ENCODE measurements around the gene B4GALT2.

DNA sequence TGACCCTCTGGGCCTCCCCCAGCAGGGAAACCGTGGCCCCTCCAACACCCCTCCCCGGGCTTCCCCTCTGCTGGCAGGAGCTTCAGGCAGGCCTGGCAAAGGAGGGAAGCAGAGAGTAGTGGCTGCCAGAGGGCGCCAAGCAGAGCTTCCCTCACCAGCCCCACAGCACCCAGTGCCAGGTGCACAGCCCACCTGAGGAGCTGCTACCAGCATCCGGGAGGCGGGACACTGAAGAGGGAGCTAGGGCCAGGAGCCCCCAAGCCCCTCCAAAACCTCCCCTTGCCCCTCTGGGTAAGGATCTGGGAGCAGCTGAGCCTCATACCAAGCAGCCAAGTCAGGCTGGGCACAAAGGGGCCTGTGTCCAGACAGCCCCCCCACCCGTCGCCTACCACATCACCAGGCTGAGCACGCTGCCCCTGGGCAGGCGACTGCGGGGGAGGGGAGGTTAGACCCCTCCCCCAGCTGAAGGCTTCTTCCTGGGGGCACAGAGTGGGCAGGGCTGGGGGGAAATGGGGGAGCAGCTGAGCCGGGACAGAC is 32.0 kb downstream of the B4GALT2 start:
- TF ChIP-seq, protein P1, sequence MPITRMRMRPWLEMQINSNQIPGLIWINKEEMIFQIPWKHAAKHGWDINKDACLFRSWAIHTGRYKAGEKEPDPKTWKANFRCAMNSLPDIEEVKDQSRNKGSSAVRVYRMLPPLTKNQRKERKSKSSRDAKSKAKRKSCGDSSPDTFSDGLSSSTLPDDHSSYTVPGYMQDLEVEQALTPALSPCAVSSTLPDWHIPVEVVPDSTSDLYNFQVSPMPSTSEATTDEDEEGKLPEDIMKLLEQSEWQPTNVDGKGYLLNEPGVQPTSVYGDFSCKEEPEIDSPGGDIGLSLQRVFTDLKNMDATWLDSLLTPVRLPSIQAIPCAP (CRISPR knock-in tag; IDR thresholded peaks at IDR 0.05; ENCODE audit: borderline replicate concordance), result no peak
- TF ChIP-seq, protein P2, sequence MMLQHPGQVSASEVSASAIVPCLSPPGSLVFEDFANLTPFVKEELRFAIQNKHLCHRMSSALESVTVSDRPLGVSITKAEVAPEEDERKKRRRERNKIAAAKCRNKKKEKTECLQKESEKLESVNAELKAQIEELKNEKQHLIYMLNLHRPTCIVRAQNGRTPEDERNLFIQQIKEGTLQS (IDR thresholded peaks at IDR 0.05), result no peak
- TF ChIP-seq, protein P2 (CRISPR knock-in tag; conservative IDR thresholded peaks at IDR 0.05), result no peak

Data from K562 (cell line).